AG10803 (cell line): ENCODE data around the gene PHLDA1.
A peak's percentile ranks its signal among the peaks of the same experiment; 100 is the strongest.

Experiments used
- DNase-seq: peaks from one replicate; pipeline ENCODE4 v3.0.0; 2010; ENCODE audit warnings: low read depth
- H3K4me3 ChIP-seq: 2 replicates; pipeline ENCODE4 v1.5.1; 2011; ENCODE audit warnings: mild to moderate bottlenecking, low read length, control low read depth
- TF ChIP-seq, protein P1 (sequence below): conservative IDR thresholded peaks from 2 replicates; pipeline ENCODE4 v1.5.1; 2011; ENCODE audit warnings: mild to moderate bottlenecking, low read length, control low read depth, inconsistent platforms

Gene PHLDA1

DNA sequence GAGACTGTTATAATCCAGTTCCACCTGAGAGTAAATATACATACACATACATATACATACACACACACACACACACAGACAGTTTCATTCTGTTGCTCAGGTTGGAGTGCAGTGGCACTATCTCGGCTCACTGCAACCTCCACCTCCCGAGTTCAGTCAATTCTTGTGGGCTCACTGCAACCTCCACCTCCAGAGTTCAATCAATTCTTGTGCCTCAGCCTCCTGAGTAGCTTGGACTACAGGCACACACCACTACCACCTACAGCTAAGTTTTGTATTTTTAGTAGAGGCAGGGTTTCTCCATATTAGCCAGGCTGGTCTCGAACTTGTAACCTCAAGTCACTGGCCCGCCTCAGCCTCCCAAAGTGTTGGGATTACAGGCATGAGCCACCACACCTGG is 8.9 kb upstream of the PHLDA1 start:
- TF ChIP-seq, protein P1, sequence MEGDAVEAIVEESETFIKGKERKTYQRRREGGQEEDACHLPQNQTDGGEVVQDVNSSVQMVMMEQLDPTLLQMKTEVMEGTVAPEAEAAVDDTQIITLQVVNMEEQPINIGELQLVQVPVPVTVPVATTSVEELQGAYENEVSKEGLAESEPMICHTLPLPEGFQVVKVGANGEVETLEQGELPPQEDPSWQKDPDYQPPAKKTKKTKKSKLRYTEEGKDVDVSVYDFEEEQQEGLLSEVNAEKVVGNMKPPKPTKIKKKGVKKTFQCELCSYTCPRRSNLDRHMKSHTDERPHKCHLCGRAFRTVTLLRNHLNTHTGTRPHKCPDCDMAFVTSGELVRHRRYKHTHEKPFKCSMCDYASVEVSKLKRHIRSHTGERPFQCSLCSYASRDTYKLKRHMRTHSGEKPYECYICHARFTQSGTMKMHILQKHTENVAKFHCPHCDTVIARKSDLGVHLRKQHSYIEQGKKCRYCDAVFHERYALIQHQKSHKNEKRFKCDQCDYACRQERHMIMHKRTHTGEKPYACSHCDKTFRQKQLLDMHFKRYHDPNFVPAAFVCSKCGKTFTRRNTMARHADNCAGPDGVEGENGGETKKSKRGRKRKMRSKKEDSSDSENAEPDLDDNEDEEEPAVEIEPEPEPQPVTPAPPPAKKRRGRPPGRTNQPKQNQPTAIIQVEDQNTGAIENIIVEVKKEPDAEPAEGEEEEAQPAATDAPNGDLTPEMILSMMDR: no peak
- H3K4me3 ChIP-seq: no peak overlapping the region
- DNase-seq: no peak

DNA sequence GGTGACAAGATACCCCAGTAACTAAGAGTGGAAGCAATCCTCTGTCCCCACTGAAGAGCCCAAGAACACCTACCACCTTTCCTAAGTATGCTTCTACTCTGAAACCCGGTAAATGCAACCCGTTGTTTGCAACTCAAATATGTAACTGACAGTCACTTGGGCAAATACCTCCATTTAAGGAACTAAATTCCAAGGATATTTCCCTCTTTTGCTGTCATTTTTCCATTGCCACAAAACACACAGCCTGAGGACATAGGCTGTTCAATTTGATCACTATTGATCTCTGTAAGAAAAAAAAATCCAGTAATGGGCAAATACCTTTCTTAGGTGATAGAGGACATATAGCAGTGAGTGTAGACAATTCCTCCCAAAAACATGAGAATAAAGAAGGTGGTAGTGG is 6.6 kb upstream of the PHLDA1 start:
- DNase-seq: no peak
- TF ChIP-seq, protein P1: no peak
- no peak overlapping the region for H3K4me3 ChIP-seq

DNA sequence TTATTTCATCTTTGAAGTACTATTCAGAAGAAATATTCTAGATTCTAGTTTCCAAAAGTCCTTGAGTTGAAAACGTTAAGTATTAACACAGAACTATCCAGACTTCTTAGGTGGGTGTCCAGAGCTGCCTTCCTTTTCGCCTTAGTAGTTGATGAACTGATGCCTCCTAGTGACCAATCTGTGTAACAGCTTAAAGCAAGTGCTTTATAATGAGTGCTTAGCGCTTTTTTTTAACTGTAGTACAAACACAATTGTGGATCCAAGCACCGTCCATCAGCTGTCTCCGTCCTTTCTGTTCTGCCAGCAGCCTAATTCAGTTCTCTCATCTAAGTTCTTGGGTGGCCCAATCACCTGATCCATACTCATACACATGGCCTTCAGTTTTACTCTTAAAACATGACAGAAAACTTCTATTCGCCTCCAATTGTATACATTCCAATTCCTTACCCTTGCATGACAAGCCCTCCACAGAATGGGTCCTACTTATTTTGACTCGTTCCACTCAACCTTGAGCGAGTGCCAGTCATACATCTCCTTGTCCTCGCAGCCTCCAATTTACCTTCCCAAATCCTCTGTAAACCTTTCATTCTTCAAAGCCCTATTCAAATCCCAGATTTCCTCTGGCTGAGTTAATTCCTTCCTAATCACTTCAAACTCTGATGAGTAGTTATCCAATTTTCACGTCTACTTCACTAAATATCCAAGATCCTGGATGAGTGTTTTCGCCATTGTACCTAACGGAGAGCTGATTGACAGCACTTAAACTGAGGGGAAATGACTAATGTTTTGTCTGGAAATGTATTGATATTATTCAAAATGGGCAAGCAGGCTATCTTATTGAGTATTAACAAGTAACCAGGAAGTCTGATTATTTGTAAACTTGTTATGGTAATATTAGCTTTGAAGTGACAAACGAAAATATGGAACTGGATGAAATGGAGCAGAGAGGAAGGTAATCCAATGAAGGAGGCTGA is 5.8 kb upstream of the PHLDA1 start:
- TF ChIP-seq, protein P1: peak; percentile 91
- DNase-seq: peak; percentile 86
- H3K4me3 ChIP-seq: no peak overlapping the region

DNA sequence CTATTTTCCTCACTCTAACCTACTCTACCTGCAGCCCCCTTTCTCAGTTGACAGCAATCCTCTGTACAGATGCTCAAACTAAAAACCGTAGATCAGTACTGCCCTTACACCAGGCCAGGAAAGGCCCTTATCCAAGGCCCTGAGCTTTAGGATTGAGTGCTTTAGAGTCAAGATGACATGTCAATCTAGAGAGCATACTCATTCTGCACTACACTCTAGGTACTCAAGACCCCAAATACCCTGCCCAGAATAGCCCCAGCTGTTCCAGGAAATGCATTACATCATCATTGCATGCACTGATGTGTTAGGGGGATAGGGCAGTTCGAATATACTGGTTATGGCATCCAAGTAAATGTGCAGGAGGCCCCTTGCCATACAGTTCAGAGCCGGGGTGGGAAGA is 3.5 kb upstream of the PHLDA1 start:
- TF ChIP-seq, protein P1: no peak
- DNase-seq: no peak
- H3K4me3 ChIP-seq: no peak overlapping the region

DNA sequence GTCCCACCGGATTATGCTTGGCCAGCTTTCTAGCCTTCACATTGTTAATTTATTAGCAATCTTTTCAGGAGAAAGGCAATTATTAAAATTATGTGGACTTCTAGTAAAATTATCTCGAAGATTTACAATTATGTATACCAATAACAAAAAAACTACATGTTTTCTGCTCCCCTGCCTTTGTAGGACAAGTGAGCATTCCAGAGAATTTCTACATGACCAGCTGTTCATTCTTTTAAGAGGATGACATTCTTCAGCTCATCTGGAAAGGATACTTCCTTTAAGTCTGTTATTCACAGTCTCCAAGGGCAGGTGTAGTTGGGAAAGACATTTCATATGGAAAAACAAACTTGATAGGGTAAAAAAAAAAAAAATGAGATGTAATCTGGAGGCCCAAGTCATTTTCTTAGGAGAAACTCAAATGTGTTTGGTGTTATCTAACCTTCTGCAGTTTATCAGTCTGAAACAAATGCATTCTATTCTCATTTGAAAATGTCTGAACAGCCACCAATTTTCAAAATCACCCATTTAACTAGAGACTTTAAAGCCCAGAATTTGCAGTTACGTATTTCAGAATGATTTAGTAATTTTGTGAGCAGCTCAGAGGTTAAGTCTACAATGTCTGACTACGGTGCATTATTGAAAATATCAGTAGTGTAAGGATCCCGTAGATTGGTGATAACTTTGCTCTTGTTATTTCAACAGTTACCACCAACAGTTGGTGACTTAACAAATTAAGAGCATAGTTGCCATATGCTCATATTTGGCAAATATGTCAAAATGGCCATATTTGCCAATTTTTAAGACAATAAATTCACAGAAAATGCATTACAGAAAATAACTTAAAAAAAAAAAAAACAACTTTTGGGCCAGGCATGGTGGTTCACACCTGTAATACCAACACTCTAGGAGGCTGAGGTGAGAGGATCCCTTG is 1.8 kb upstream of the PHLDA1 start:
- H3K4me3 ChIP-seq: peak overlapping the region; percentile 95
- peak; percentile 75 for DNase-seq
- TF ChIP-seq, protein P1: no peak

DNA sequence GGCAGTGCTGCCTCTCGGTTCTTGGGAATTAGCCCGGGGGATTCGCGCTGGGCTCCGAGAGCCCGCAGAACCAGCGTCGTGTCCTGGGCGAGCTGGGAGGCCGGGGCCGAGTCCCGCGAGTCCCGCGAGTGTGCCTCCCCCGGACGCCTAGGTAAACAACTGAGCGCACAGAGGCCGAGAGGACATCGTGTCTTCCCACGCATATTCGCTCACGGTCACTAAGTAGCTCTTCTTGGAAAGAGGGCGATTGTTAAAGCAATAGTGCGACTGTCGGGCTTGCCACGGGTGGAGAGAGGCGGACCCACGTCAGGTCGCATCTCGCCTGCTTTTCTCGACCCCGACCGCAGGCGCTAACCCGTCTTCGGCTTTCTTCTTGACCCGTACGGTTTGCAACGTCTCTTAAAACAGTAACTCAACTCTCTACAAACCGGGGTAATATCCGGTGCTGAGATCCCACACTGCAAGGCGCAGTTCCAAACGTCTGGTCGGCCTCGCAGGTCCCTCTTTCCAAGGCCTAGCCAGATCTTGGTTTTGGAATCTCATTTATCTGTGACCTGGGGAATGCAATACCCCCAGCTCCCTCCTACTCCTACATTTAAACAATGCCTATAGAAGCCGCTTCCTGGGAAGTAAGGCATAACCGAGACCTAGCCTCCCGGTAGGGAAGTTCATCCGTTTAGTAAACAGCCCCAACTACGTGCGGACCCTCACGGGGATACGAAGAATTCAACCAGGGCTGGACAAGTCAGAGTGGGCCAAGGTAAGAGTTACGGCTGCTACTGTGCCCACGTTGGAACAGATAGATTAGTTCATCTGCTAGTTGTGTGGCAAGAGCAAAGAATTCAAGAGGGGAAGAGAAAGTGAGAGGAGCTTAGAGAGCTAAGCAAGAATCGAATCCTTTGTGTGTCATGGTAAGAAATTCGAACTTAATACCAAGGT is 736 bp upstream of the PHLDA1 start:
- peak overlapping the region; percentile 95 for H3K4me3 ChIP-seq
- TF ChIP-seq, protein P1: no peak
- DNase-seq: peak; percentile 67
